ENCODE data around the gene BRME1.

- no peak for TF ChIP-seq EP300 (IDR thresholded peaks at IDR 0.05; ENCODE audit: borderline replicate concordance)
- TF ChIP-seq TEAD4 (IDR thresholded peaks at IDR 0.05) = no peak
- TF ChIP-seq RAD21 (IDR thresholded peaks at IDR 0.05; ENCODE audit: low read depth) = no peak
- TF ChIP-seq REST (IDR thresholded peaks at IDR 0.05; ENCODE audit: low read depth) = no peak
- TF ChIP-seq, protein P1, sequence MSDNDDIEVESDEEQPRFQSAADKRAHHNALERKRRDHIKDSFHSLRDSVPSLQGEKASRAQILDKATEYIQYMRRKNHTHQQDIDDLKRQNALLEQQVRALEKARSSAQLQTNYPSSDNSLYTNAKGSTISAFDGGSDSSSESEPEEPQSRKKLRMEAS (IDR thresholded peaks at IDR 0.05) = no peak
- no peak for TF ChIP-seq FOXM1 (IDR thresholded peaks at IDR 0.05; ENCODE audit: borderline replicate concordance, low read depth)
- no peak for TF ChIP-seq YY1 (IDR thresholded peaks at IDR 0.05; ENCODE audit: low read depth)
- TF ChIP-seq ZBTB7A (IDR thresholded peaks at IDR 0.05; ENCODE audit: low read depth) = no peak
- TF ChIP-seq TCF12 (IDR thresholded peaks at IDR 0.05; ENCODE audit: low read depth) = no peak
- TF ChIP-seq NFIC (IDR thresholded peaks at IDR 0.05) = no peak
- TF ChIP-seq TAF1 (IDR thresholded peaks at IDR 0.05; ENCODE audit: low read depth) = no peak
- no peak for TF ChIP-seq EGR1 (IDR thresholded peaks at IDR 0.05)
- no peak for TF ChIP-seq CEBPB (IDR thresholded peaks at IDR 0.05)
Measured at GRCh38 chr19:13892870-13893269, 13.0 kb downstream of the BRME1 start.

All from Ishikawa (cell line).